H9 (cell line): Measurements from ENCODE around the gene NSL1. TPM values are rescaled to one million over a fixed set of nuclear protein-coding genes. Genes with fewer than 3 reads are reported as not detected.

Experiments
- DNase-seq: peaks from one replicate; pipeline ENCODE4 v3.0.0-alpha.2; 2017
- H2AFZ ChIP-seq: one replicate; pipeline ENCODE4 v1.6.1; 2013; ENCODE audit warnings: mild to moderate bottlenecking, low read length, control low read depth, moderate library complexity
- H2AK5ac ChIP-seq: 2 replicates; pipeline ENCODE4 v1.6.1; 2013; ENCODE audit warnings: low read length, control low read depth, mixed read lengths; ENCODE audit not compliant: insufficient read length
- H2BK120ac ChIP-seq: one replicate; pipeline ENCODE4 v1.6.1; 2013; ENCODE audit warnings: low read depth, mild to moderate bottlenecking, low read length, control low read depth, inconsistent platforms; ENCODE audit not compliant: poor library complexity, severe bottlenecking
- H2BK12ac ChIP-seq: 2 replicates; pipeline ENCODE4 v1.6.1; 2013; ENCODE audit warnings: low read length, control low read depth, mixed read lengths, low read depth; ENCODE audit not compliant: insufficient read length
- H2BK15ac ChIP-seq: 2 replicates; pipeline ENCODE4 v1.6.1; 2013; ENCODE audit warnings: low read depth, low read length, control low read depth
- H2BK20ac ChIP-seq: one replicate; pipeline ENCODE4 v1.6.1; 2013; ENCODE audit warnings: low read depth, mild to moderate bottlenecking, low read length, control low read depth, inconsistent platforms; ENCODE audit not compliant: poor library complexity, severe bottlenecking
- H2BK5ac ChIP-seq: 2 replicates; pipeline ENCODE4 v1.6.1; 2013; ENCODE audit warnings: low read length, control low read depth, mixed read lengths; ENCODE audit not compliant: insufficient read length
- H3K14ac ChIP-seq: 2 replicates; pipeline ENCODE4 v1.6.1; 2013; ENCODE audit warnings: low read length, control low read depth; ENCODE audit not compliant: insufficient read depth
- H3K18ac ChIP-seq: 2 replicates; pipeline ENCODE4 v1.6.1; 2013; ENCODE audit warnings: low read depth, mild to moderate bottlenecking, mixed read lengths, low read length, control low read depth; ENCODE audit not compliant: insufficient read length
- H3K23ac ChIP-seq: 2 replicates; pipeline ENCODE4 v1.6.1; 2013; ENCODE audit warnings: low read length, control low read depth, mixed read lengths, low read depth; ENCODE audit not compliant: insufficient read length
- H3K23me2 ChIP-seq: 2 replicates; pipeline ENCODE4 v1.6.1; 2013; ENCODE audit warnings: low read depth, mild to moderate bottlenecking, mixed read lengths, low read length, control low read depth; ENCODE audit not compliant: insufficient read length, poor library complexity, severe bottlenecking
- H3K27ac ChIP-seq: 2 replicates; pipeline ENCODE4 v1.5.1; 2013; ENCODE audit warnings: low read length, control low read depth, mixed read lengths, low read depth; ENCODE audit not compliant: insufficient read length
- H3K27me3 ChIP-seq: 2 replicates; pipeline ENCODE4 v1.6.1; 2013; ENCODE audit warnings: low read length, control low read depth, inconsistent platforms; ENCODE audit not compliant: insufficient read depth
- H3K4ac ChIP-seq: 2 replicates; pipeline ENCODE4 v1.6.1; 2013; ENCODE audit warnings: low read depth, mild to moderate bottlenecking, control low read depth, inconsistent platforms, low read length, moderate library complexity
- H3K4me1 ChIP-seq: 2 replicates; pipeline ENCODE4 v1.6.1; 2013; ENCODE audit warnings: low read length, control low read depth, inconsistent platforms; ENCODE audit not compliant: insufficient read depth
- H3K4me2 ChIP-seq: 2 replicates; pipeline ENCODE4 v1.6.1; 2013; ENCODE audit warnings: low read length, control low read depth, mixed read lengths; ENCODE audit not compliant: insufficient read length, insufficient read depth
- H3K56ac ChIP-seq: 2 replicates; pipeline ENCODE4 v1.6.1; 2013; ENCODE audit warnings: low read depth, mild to moderate bottlenecking, mixed read lengths, low read length, control low read depth; ENCODE audit not compliant: insufficient read length
- H3K79me1 ChIP-seq: 2 replicates; pipeline ENCODE4 v1.6.1; 2013; ENCODE audit warnings: low read depth, mild to moderate bottlenecking, moderate library complexity, low read length, control low read depth, inconsistent platforms; ENCODE audit not compliant: insufficient read depth, poor library complexity, severe bottlenecking
- H3K79me2 ChIP-seq: 2 replicates; pipeline ENCODE4 v1.6.1; 2013; ENCODE audit warnings: low read length, control low read depth, inconsistent platforms; ENCODE audit not compliant: insufficient read depth
- H3K9ac ChIP-seq: 2 replicates; pipeline ENCODE4 v1.6.1; 2013; ENCODE audit warnings: low read length, control low read depth, mixed read lengths; ENCODE audit not compliant: insufficient read length; ENCODE audit errors: extremely low read depth
- H3K9me3 ChIP-seq: one replicate; pipeline ENCODE4 v1.6.1; 2013; ENCODE audit warnings: low read depth, low read length, inconsistent platforms; ENCODE audit not compliant: control insufficient read depth
- H3T11ph ChIP-seq: one replicate; pipeline ENCODE4 v1.6.1; 2013; ENCODE audit warnings: mild to moderate bottlenecking, low read length, control low read depth, inconsistent platforms
- H4K20me1 ChIP-seq: one replicate; pipeline ENCODE4 v1.6.1; 2013; ENCODE audit not compliant: control insufficient read depth, insufficient read length, insufficient read depth
- H4K5ac ChIP-seq: 2 replicates; pipeline ENCODE4 v1.6.1; 2013; ENCODE audit warnings: low read depth, mild to moderate bottlenecking, mixed read lengths, low read length, control low read depth; ENCODE audit not compliant: insufficient read length
- H4K8ac ChIP-seq: replicated peaks from 2 replicates; pipeline ENCODE4 v1.6.1; 2013; ENCODE audit warnings: low read length, control low read depth, mixed read lengths, low read depth; ENCODE audit not compliant: insufficient read length
- H4K91ac ChIP-seq: 2 replicates; pipeline ENCODE4 v1.6.1; 2013; ENCODE audit warnings: low read depth, mild to moderate bottlenecking, moderate library complexity, mixed read lengths, low read length, control low read depth; ENCODE audit not compliant: insufficient read length
- H3K27ac Mint-ChIP-seq, 3 experiments: 2 replicates in 2 of 3; 3 replicates in 1 of 3; pipeline ENCODE4 v1.8.0; 2020 to 2021; ENCODE audit warnings: mixed read lengths in 3 of 3, mild to moderate bottlenecking in 1 of 3, moderate library complexity in 1 of 3
- H3K27me3 Mint-ChIP-seq: 2 replicates; pipeline ENCODE4 v1.8.0; 2021; ENCODE audit warnings: low read depth, mild to moderate bottlenecking, moderate library complexity, mixed read lengths
- H3K36me3 Mint-ChIP-seq, 3 experiments: 2 replicates in 2 of 3; 3 replicates in 1 of 3; pipeline ENCODE4 v1.8.0; 2020 to 2021; ENCODE audit warnings: low read depth in 3 of 3, mixed read lengths in 3 of 3; ENCODE audit not compliant: insufficient read depth in 1 of 3
- H3K4me1 Mint-ChIP-seq, 2 experiments: 2 replicates each; pipeline ENCODE4 v1.8.0; 2020; ENCODE audit warnings: mixed read lengths in 2 of 2
- H3K4me3 Mint-ChIP-seq, 2 experiments: 2 replicates in 1 of 2; 3 replicates in 1 of 2; pipeline ENCODE4 v1.8.0; 2020 to 2021; ENCODE audit warnings: mild to moderate bottlenecking in 2 of 2, mixed read lengths in 2 of 2, moderate library complexity in 1 of 2
- H3K9me3 Mint-ChIP-seq, 2 experiments: 2 replicates in 1 of 2; 3 replicates in 1 of 2; pipeline ENCODE4 v1.8.0; 2020; ENCODE audit warnings: mild to moderate bottlenecking in 2 of 2, mixed read lengths in 2 of 2, moderate library complexity in 1 of 2
- WGBS: extraction: QIAGEN DNeasy Blood & Tissue Kit; methylation state at CpG from one replicate; pipeline ENCODE4 v1.1.7; 2013; ENCODE audit warnings: missing lambda C conversion rate, low lambda C conversion rate, mixed read lengths; ENCODE audit not compliant: insufficient read length; ENCODE audit errors: extremely low coverage; 5-methylcytosine and 5-hydroxymethylcytosine counted together
- total RNA-seq: library from RNA; stranded (reverse); gene quantifications from 2 replicates; pipeline ENCODE4 v1.2.1, GENCODE V29; 2021
- TF ChIP-seq, protein P1 (sequence below): fragments of 200-600 bp; sonication (generic); conservative IDR thresholded peaks from 3 replicates; pipeline ENCODE4 v1.8.0; 2021; ENCODE audit warnings: antibody characterized with exemption, mild to moderate bottlenecking

Gene NSL1
- total RNA-seq, 1 experiment from 2014 or later, result 49.3 TPM

DNA sequence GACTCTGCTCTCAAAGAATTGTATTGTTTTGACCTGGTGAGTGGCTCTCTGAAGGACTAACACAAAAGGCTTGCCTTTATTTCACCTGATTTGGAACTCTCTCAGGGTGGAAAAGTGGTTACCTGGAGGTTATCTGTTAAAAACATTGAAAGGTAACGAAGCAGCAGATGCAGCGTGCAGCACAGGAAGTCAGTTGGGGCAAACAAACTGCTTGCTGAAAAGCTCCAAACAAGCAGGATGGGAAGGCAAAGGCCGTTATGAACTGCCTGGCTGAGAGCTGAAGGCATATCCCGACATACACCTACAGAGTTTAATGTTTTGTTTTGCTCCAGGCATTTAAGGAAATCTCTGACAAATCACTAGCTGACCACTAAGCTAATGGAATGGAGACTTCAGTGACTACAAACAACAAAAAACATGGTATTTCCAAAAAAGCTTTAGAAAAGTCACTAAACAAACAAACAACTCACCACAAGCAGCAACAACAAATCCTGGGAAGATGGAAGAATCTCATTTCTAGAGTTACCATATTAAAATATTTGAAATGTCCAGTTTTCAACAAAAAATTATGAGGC, 47.6 kb downstream of the NSL1 start:
- no peaks in the 10 kb centered on the region for H4K20me1 ChIP-seq
- H3K9me3 ChIP-seq, result no peaks in the 10 kb centered on the region
- H3K27ac ChIP-seq, result no peak overlapping the region
- peaks cover 3 to 10% of the 10 kb centered on the region in 2 experiments for H3K4me1 Mint-ChIP-seq
- no peaks in the 10 kb centered on the region for H3K27me3 Mint-ChIP-seq
- no peaks in the 10 kb centered on the region for H3K27me3 ChIP-seq
- H2AFZ ChIP-seq, result no peak overlapping the region
- H4K8ac ChIP-seq, result no peak overlapping the region
- WGBS, result no CpG with 5 or more reads among the region's 4 CpGs
- H3K18ac ChIP-seq, result no peak overlapping the region
- H3K79me2 ChIP-seq, result peaks cover 2% of the 10 kb centered on the region; the same call in 1 of the 2 replicates
- no peak overlapping the region for H2BK15ac ChIP-seq
- no peak overlapping the region for H2BK5ac ChIP-seq
- no peaks in the 10 kb centered on the region; a peak in 2 of 5 replicates for H3K9me3 Mint-ChIP-seq
- no peak overlapping the region for H3K4ac ChIP-seq
- H3K4me1 ChIP-seq, result no peaks in the 10 kb centered on the region
- H3K23me2 ChIP-seq, result no peaks in the 10 kb centered on the region
- peaks cover 3% of the 10 kb centered on the region for H3K79me1 ChIP-seq
- no peak overlapping the region for H2BK120ac ChIP-seq
- H3K4me2 ChIP-seq, result no peak overlapping the region
- H3K9ac ChIP-seq, result no peak overlapping the region
- no peak overlapping the region for H4K91ac ChIP-seq
- H2BK12ac ChIP-seq, result no peak overlapping the region
- H2AK5ac ChIP-seq, result no peak overlapping the region
- H3K23ac ChIP-seq, result no peak overlapping the region
- H3K14ac ChIP-seq, result no peak overlapping the region
- no peak overlapping the region for H3K4me3 Mint-ChIP-seq
- no peak overlapping the region for H4K5ac ChIP-seq
- DNase-seq, result no peak
- TF ChIP-seq, protein P1, sequence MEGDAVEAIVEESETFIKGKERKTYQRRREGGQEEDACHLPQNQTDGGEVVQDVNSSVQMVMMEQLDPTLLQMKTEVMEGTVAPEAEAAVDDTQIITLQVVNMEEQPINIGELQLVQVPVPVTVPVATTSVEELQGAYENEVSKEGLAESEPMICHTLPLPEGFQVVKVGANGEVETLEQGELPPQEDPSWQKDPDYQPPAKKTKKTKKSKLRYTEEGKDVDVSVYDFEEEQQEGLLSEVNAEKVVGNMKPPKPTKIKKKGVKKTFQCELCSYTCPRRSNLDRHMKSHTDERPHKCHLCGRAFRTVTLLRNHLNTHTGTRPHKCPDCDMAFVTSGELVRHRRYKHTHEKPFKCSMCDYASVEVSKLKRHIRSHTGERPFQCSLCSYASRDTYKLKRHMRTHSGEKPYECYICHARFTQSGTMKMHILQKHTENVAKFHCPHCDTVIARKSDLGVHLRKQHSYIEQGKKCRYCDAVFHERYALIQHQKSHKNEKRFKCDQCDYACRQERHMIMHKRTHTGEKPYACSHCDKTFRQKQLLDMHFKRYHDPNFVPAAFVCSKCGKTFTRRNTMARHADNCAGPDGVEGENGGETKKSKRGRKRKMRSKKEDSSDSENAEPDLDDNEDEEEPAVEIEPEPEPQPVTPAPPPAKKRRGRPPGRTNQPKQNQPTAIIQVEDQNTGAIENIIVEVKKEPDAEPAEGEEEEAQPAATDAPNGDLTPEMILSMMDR, result no peak
- peaks cover 17 to 18% (median 18%) of the 10 kb centered on the region in 3 experiments; a peak in 6 of 7 replicates for H3K36me3 Mint-ChIP-seq
- H3T11ph ChIP-seq, result no peak overlapping the region
- no peak overlapping the region for H3K56ac ChIP-seq
- H3K27ac Mint-ChIP-seq, result peak overlapping the region in 1 of 3 experiments; percentile 39; a peak in 1 of 7 replicates
- H2BK20ac ChIP-seq, result no peak overlapping the region
